Duodenal mucosa (tissue), 2 donors: ENCODE results near the gene SDS.
"Not testable (repeated sequence)": the region's sequence is repeated elsewhere in the genome, so short reads cannot be mapped to it uniquely, and the experiment has no call there.

ENCODE experiments used
- H3K27ac ChIP-seq: one replicate; pipeline ENCODE4 v1.7.0; 2013; ENCODE audit warnings: low read depth, low read length
- H3K27me3 ChIP-seq, 2 donors: one replicate each; pipeline ENCODE4 v1.7.0; 2013; ENCODE audit warnings: low read length in 2 of 2, control low read depth in 1 of 2; ENCODE audit not compliant: insufficient read depth in 2 of 2, control insufficient read depth in 1 of 2
- H3K36me3 ChIP-seq, 2 donors: one replicate each; pipeline ENCODE4 v1.7.0; 2013; ENCODE audit warnings: low read length in 2 of 2, control low read depth in 1 of 2; ENCODE audit not compliant: insufficient read depth in 2 of 2, control insufficient read depth in 1 of 2
- H3K4me1 ChIP-seq, 2 donors: one replicate each; pipeline ENCODE4 v1.7.0; 2013; ENCODE audit warnings: low read length in 2 of 2, control low read depth in 1 of 2; ENCODE audit not compliant: insufficient read depth in 2 of 2, control insufficient read depth in 1 of 2
- H3K4me3 ChIP-seq, 2 donors: one replicate each; pipeline ENCODE4 v1.7.0; 2013; ENCODE audit warnings: low read length in 2 of 2, low read depth in 1 of 2
- H3K9ac ChIP-seq, 2 donors: one replicate each; pipeline ENCODE4 v1.7.0; 2013; ENCODE audit warnings: low read length in 2 of 2, low read depth in 1 of 2
- H3K9me3 ChIP-seq, 2 donors: one replicate each; pipeline ENCODE4 v1.7.0; 2013; ENCODE audit warnings: low read length in 2 of 2, control low read depth in 1 of 2; ENCODE audit not compliant: control insufficient read depth in 1 of 2

Gene SDS

GRCh38 chr12:113368331-113368730 lies 35.4 kb downstream of the SDS start:
- no peaks in the 10 kb centered on the region for H3K9me3 ChIP-seq
- no peak overlapping the region for H3K4me3 ChIP-seq
- H3K27ac ChIP-seq = no peak overlapping the region
- H3K4me1 ChIP-seq = no peaks in the 10 kb centered on the region
- no peaks in the 10 kb centered on the region for H3K27me3 ChIP-seq
- no peak overlapping the region for H3K9ac ChIP-seq
- H3K36me3 ChIP-seq = peaks cover 3 to 16% of the 10 kb centered on the region in 2 donors

GRCh38 chr12:113366827-113367226 lies 36.9 kb downstream of the SDS start:
- Histone ChIP-seq H3K9ac (no peak overlapping the region), H3K27ac (no peak overlapping the region), H3K4me1 (no peaks in the 10 kb centered on the region), H3K27me3 (no peaks in the 10 kb centered on the region), H3K9me3 (no peaks in the 10 kb centered on the region), H3K36me3 (peaks cover 3 to 5% of the 10 kb centered on the region in 2 donors), H3K4me3 (no peak overlapping the region)

- no peak overlapping the region for H3K9ac ChIP-seq
- no peak overlapping the region for H3K4me3 ChIP-seq
- no peaks in the 10 kb centered on the region for H3K9me3 ChIP-seq
- H3K27me3 ChIP-seq = no peaks in the 10 kb centered on the region
- no peak overlapping the region for H3K27ac ChIP-seq
- no peaks in the 10 kb centered on the region for H3K4me1 ChIP-seq
- H3K36me3 ChIP-seq = peaks cover 3 to 4% of the 10 kb centered on the region in 2 donors
These were observed 37.9 kb downstream of the SDS start for GRCh38 chr12:113365639-113366395.

- H3K27ac ChIP-seq = no peak overlapping the region
These were observed 39.0 kb downstream of the SDS start for GRCh38 chr12:113364698-113365097.

GRCh38 chr12:113361574-113362370 lies 41.9 kb downstream of the SDS start:
- H3K9me3 ChIP-seq = no peaks in the 10 kb centered on the region
- no peaks in the 10 kb centered on the region for H3K27me3 ChIP-seq
- no peak overlapping the region for H3K4me3 ChIP-seq
- H3K36me3 ChIP-seq = peaks cover 0 to 4% of the 10 kb centered on the region in 2 donors
- H3K27ac ChIP-seq = no peak overlapping the region
- H3K9ac ChIP-seq = no peak overlapping the region
- peaks cover 7 to 18% of the 10 kb centered on the region in 2 donors for H3K4me1 ChIP-seq

More at GRCh38 chr12:113364698-113365097, 39.0 kb downstream of the SDS start:
- Histone ChIP-seq H3K9me3 (no peaks in the 10 kb centered on the region), H3K9ac (no peak overlapping the region), H3K27me3 (no peaks in the 10 kb centered on the region), H3K4me3 (no peak overlapping the region), H3K4me1 (peaks cover 0 to 4% of the 10 kb centered on the region in 2 donors), H3K36me3 (peaks cover 3 to 4% of the 10 kb centered on the region in 2 donors)

GRCh38 chr12:113359939-113360748 lies 43.5 kb downstream of the SDS start:
- no peak overlapping the region for H3K27ac ChIP-seq
- H3K9ac ChIP-seq = no peak overlapping the region
- peaks cover 0 to 4% of the 10 kb centered on the region in 2 donors for H3K36me3 ChIP-seq
- no peak overlapping the region for H3K4me3 ChIP-seq
- H3K4me1 ChIP-seq = peaks cover 7 to 18% of the 10 kb centered on the region in 2 donors
- H3K27me3 ChIP-seq = no peaks in the 10 kb centered on the region
- no peaks in the 10 kb centered on the region for H3K9me3 ChIP-seq

- Histone ChIP-seq H3K9me3 (no peaks in the 10 kb centered on the region), H3K36me3 (no peaks in the 10 kb centered on the region), H3K4me3 (peak overlapping the region; percentile 73 to 89), H3K9ac (peak overlapping the region; percentile 61 to 80), H3K4me1 (peaks cover 7 to 18% of the 10 kb centered on the region in 2 donors), H3K27ac (peak overlapping the region; percentile 46), H3K27me3 (no peaks in the 10 kb centered on the region)
These were observed 44.4 kb downstream of the SDS start for GRCh38 chr12:113359133-113359938.

- H3K27me3 ChIP-seq = no peaks in the 10 kb centered on the region
- H3K36me3 ChIP-seq = no peaks in the 10 kb centered on the region
- peak within 1 kb of the TSS; percentile 61 to 80 for H3K9ac ChIP-seq
- H3K27ac ChIP-seq = peak within 1 kb of the TSS; percentile 46
- peaks cover 7 to 18% of the 10 kb centered on the region in 2 donors for H3K4me1 ChIP-seq
- H3K9me3 ChIP-seq = no peaks in the 10 kb centered on the region
- H3K4me3 ChIP-seq = peak within 1 kb of the TSS; percentile 73 to 89
These were observed 45.1 kb downstream of the SDS start, which contains the start of gene PLBD2 for GRCh38 chr12:113358381-113359132. Gene PLBD2 (plus strand): TSS chr12:113358587. CDS start chr12:113358601, 14 bp downstream.

- not testable (repeated sequence) for H3K27ac ChIP-seq, H3K4me1 ChIP-seq, H3K4me3 ChIP-seq, H3K36me3 ChIP-seq, H3K9me3 ChIP-seq, H3K27me3 ChIP-seq, H3K9ac ChIP-seq
These were observed 49.5 kb downstream of the SDS start for GRCh38 chr12:113354192-113354591.
